ENCODE measurements around the gene NUDT1.

The NUDT1 gene

DNA sequence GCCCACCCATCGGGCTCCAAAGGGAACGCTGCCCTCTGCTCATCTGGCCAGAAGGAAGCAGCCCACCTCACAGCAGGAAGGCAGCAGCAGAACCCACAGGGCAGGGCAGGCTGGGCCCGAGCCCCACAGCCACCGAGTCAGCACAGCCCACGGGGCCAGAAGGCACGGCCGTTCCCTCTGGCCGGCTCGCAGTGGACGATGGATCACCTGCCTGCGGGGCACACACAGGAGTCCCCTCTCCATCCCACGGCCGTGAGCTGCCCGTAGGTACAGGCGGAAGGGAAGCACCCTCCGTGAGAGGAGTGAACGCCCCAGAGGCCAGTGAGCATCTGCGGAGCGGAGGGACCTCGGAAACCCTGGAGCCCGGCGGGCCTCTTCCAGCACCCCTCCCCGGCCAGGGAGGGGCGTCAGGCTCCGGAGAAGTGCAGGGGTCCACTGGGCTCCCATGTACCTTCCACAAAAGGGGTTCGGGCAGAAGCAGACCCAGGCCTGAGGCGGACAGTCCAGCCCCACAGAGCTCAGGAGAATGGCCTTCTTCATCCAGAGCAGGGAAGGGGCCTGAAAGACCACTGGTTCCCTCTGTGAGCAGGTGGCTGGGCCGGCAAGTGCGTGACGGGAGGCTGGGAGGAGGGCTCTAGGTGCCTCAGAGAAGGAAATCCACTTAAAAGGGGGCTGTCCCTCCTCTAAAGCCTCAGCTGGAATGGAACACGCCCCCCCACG is 11.7 kb downstream of the NUDT1 start:
- Histone ChIP-seq H3K27ac (ENCODE audit: low read depth, low read length) (no peak overlapping the region), H3K9me2 (replicated peaks; ENCODE audit: insufficient read depth, low read length) (no peaks in the 10 kb centered on the region), H3K4me2 (ENCODE audit: low read depth, low read length, poor library complexity, severe bottlenecking) (no peak overlapping the region), H4K20me1 (ENCODE audit: low read depth, low read length) (no peaks in the 10 kb centered on the region), H3K9me3 (ENCODE audit: insufficient read depth, low read length) (no peaks in the 10 kb centered on the region), H3K9ac (ENCODE audit: low read length) (no peak overlapping the region), H3F3A (ENCODE audit: insufficient read depth) (peaks cover 4% of the 10 kb centered on the region; the same call in 1 of the 2 replicates), H3K36me3 (ENCODE audit: low read length) (no peaks in the 10 kb centered on the region), H3K27me3 (ENCODE audit: low read length) (no peaks in the 10 kb centered on the region), H3K79me2 (ENCODE audit: insufficient read depth, low read length) (no peaks in the 10 kb centered on the region), H3K4me3 (ENCODE audit: insufficient read depth, low read length, poor library complexity, severe bottlenecking) (no peak overlapping the region), H2AFZ (ENCODE audit: low read depth, low read length, severe bottlenecking) (no peak overlapping the region)
- TF ChIP-seq EZH2phosphoT487 (conservative IDR thresholded peaks at IDR 0.05; ENCODE audit: low read length) (no peak), CTCF (IDR thresholded peaks at IDR 0.05; ENCODE audit: insufficient read depth, low read length, poor library complexity, severe bottlenecking) (no peak)

- Histone ChIP-seq H3K27ac (ENCODE audit: low read depth, low read length) (no peak overlapping the region), H3K9ac (ENCODE audit: low read length) (no peak overlapping the region), H3K9me3 (ENCODE audit: insufficient read depth, low read length) (no peaks in the 10 kb centered on the region), H3K79me2 (ENCODE audit: insufficient read depth, low read length) (no peaks in the 10 kb centered on the region), H3F3A (ENCODE audit: insufficient read depth) (peaks cover 10% of the 10 kb centered on the region), H2AFZ (ENCODE audit: low read depth, low read length, severe bottlenecking) (no peak overlapping the region), H4K20me1 (ENCODE audit: low read depth, low read length) (no peaks in the 10 kb centered on the region), H3K27me3 (ENCODE audit: low read length) (no peaks in the 10 kb centered on the region), H3K4me3 (ENCODE audit: insufficient read depth, low read length, poor library complexity, severe bottlenecking) (no peak overlapping the region), H3K4me2 (ENCODE audit: low read depth, low read length, poor library complexity, severe bottlenecking) (no peak overlapping the region), H3K9me2 (replicated peaks; ENCODE audit: insufficient read depth, low read length) (no peaks in the 10 kb centered on the region), H3K36me3 (ENCODE audit: low read length) (no peaks in the 10 kb centered on the region)
- no peak for TF ChIP-seq CTCF (IDR thresholded peaks at IDR 0.05; ENCODE audit: insufficient read depth, low read length, poor library complexity, severe bottlenecking)
- TF ChIP-seq EZH2phosphoT487 (conservative IDR thresholded peaks at IDR 0.05; ENCODE audit: low read length), result no peak
Observed at GRCh38 chr7:2254429-2255144, 12.6 kb downstream of the NUDT1 start.

GRCh38 chr7:2255145-2256139 is 13.4 kb downstream of the NUDT1 start:
- no peak overlapping the region for H3K9ac ChIP-seq (ENCODE audit: low read length)
- H3F3A ChIP-seq (ENCODE audit: insufficient read depth), result peaks cover 16% of the 10 kb centered on the region
- no peaks in the 10 kb centered on the region for H3K36me3 ChIP-seq (ENCODE audit: low read length)
- no peak overlapping the region for H3K4me2 ChIP-seq (ENCODE audit: low read depth, low read length, poor library complexity, severe bottlenecking)
- TF ChIP-seq EZH2phosphoT487 (conservative IDR thresholded peaks at IDR 0.05; ENCODE audit: low read length), result no peak
- TF ChIP-seq CTCF (IDR thresholded peaks at IDR 0.05; ENCODE audit: insufficient read depth, low read length, poor library complexity, severe bottlenecking), result no peak
- H4K20me1 ChIP-seq (ENCODE audit: low read depth, low read length), result no peaks in the 10 kb centered on the region
- no peaks in the 10 kb centered on the region for H3K79me2 ChIP-seq (ENCODE audit: insufficient read depth, low read length)
- no peak overlapping the region for H3K4me3 ChIP-seq (ENCODE audit: insufficient read depth, low read length, poor library complexity, severe bottlenecking)
- no peaks in the 10 kb centered on the region for H3K9me3 ChIP-seq (ENCODE audit: insufficient read depth, low read length)
- no peaks in the 10 kb centered on the region for H3K27me3 ChIP-seq (ENCODE audit: low read length)
- H2AFZ ChIP-seq (ENCODE audit: low read depth, low read length, severe bottlenecking), result no peak overlapping the region
- no peak overlapping the region for H3K27ac ChIP-seq (ENCODE audit: low read depth, low read length)
- H3K9me2 ChIP-seq (replicated peaks; ENCODE audit: insufficient read depth, low read length), result no peaks in the 10 kb centered on the region

Data from SU-DHL-6 (cell line).